Right atrium auricular region (tissue), 2 donors: ENCODE data around the gene SPATA13. TPM values are rescaled to one million over a fixed set of nuclear protein-coding genes. Genes with fewer than 3 reads are reported as not detected.

Source experiments
- DNase-seq: peaks from one replicate; pipeline ENCODE4 v3.0.0-alpha.2; 2019; ENCODE audit warnings: low spot score
- H3K27ac ChIP-seq, 2 donors: fragments of 200-600 bp; sonication (generic); 1 replicate in 1 of 2; 2 replicates in 1 of 2; pipeline ENCODE4 v1.5.1; 2016 to 2019
- H3K27me3 ChIP-seq, 2 donors: fragments of 200-600 bp; sonication (generic); one replicate each; pipeline versions ENCODE4 v1.5.1 to v1.6.0; 2017 to 2019
- H3K36me3 ChIP-seq: fragments of 200-600 bp; sonication (generic); one replicate; pipeline ENCODE4 v1.5.1; 2016
- H3K4me1 ChIP-seq, 2 donors: fragments of 200-600 bp; sonication (generic); one replicate each; pipeline versions ENCODE4 v1.5.1 to v1.6.0; 2017 to 2019
- H3K4me3 ChIP-seq, 2 donors: fragments of 200-600 bp; sonication (generic); 1 replicate in 1 of 2; 2 replicates in 1 of 2; pipeline ENCODE4 v1.5.1; 2017 to 2019; ENCODE audit warnings: mild to moderate bottlenecking in 1 of 2, moderate library complexity in 1 of 2
- H3K9me3 ChIP-seq, 2 donors: fragments of 200-600 bp; sonication (generic); one replicate each; pipeline ENCODE4 v1.5.1; 2019
- total RNA-seq, 2 donors: library from RNA; depleted of rRNA; stranded (reverse); fragments of >200 nt; gene quantifications; one replicate each; pipeline ENCODE4 v1.1.0, GENCODE V29; 2016
- TF ChIP-seq, protein P1 (sequence below), 2 donors: fragments of 200-600 bp; sonication (generic); IDR thresholded peaks; one replicate each; pipeline ENCODE4 v1.5.1; 2019; ENCODE audit warnings: antibody characterized with exemption in 2 of 2

The SPATA13 gene
- total RNA-seq, 2 donors from 2014 or later = 10.0 to 14.1 TPM

DNA sequence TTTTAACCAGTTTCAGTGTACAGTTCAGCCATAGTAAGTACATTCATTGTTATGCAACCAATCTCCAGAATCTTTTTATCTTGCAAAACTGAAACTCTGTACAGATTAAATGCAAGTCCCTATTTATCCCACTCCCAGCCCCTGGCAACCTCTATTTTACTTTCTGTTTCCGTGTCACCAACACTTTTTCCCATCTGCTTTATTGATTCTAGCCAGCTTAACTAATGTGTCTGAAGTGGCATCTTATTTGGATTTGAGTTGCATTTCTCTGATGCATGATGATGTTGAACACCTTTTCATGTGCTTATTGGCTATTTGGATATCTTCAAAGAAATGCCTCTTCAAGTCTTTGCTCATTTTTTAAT, 18.9 kb downstream of the SPATA13 start:
- no peaks in the 10 kb centered on the region for H3K27me3 ChIP-seq
- H3K27ac ChIP-seq = no peak overlapping the region
- TF ChIP-seq, protein P1, sequence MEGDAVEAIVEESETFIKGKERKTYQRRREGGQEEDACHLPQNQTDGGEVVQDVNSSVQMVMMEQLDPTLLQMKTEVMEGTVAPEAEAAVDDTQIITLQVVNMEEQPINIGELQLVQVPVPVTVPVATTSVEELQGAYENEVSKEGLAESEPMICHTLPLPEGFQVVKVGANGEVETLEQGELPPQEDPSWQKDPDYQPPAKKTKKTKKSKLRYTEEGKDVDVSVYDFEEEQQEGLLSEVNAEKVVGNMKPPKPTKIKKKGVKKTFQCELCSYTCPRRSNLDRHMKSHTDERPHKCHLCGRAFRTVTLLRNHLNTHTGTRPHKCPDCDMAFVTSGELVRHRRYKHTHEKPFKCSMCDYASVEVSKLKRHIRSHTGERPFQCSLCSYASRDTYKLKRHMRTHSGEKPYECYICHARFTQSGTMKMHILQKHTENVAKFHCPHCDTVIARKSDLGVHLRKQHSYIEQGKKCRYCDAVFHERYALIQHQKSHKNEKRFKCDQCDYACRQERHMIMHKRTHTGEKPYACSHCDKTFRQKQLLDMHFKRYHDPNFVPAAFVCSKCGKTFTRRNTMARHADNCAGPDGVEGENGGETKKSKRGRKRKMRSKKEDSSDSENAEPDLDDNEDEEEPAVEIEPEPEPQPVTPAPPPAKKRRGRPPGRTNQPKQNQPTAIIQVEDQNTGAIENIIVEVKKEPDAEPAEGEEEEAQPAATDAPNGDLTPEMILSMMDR (IDR thresholded peaks at IDR 0.05) = no peak
- H3K4me3 ChIP-seq = no peak overlapping the region
- peaks cover 0 to 4% of the 10 kb centered on the region in 2 donors for H3K4me1 ChIP-seq
- no peaks in the 10 kb centered on the region for H3K9me3 ChIP-seq
- no peaks in the 10 kb centered on the region for H3K36me3 ChIP-seq
- no peak for DNase-seq

DNA sequence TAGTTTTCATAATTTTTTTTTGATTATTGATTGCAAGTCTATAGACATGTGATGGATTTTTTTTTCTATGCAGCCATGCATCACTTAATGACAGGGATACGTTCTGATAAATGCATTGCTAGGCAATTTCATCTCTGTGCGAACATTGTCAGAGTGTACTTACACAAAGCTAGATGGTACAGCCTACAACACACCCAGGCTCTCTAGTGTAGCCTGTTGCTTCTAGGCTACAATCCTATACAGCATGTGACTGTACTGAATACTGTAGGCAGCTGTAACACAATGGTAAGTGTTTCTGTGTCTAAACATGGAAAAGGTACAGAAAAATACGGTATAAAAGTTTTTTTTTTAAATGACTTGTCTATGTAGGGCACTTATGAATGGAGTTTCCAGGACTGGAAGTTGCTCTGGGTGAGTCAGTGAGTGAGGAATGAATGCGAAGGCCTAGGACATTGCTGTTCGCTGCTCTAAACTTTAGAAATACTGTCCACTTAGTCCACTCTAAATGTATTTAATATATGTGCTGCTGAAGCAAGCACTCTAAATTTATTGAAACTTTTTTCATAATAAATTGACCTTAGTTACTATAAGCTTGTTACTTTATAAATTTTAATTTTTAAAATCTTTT, 20.3 kb downstream of the SPATA13 start:
- Histone ChIP-seq H3K4me3 (no peak overlapping the region), H3K9me3 (no peaks in the 10 kb centered on the region), H3K4me1 (peaks cover 0 to 4% of the 10 kb centered on the region in 2 donors), H3K27me3 (no peaks in the 10 kb centered on the region), H3K27ac (no peak overlapping the region), H3K36me3 (no peaks in the 10 kb centered on the region)
- TF ChIP-seq, protein P1 (IDR thresholded peaks at IDR 0.05) = no peak
- no peak for DNase-seq

DNA sequence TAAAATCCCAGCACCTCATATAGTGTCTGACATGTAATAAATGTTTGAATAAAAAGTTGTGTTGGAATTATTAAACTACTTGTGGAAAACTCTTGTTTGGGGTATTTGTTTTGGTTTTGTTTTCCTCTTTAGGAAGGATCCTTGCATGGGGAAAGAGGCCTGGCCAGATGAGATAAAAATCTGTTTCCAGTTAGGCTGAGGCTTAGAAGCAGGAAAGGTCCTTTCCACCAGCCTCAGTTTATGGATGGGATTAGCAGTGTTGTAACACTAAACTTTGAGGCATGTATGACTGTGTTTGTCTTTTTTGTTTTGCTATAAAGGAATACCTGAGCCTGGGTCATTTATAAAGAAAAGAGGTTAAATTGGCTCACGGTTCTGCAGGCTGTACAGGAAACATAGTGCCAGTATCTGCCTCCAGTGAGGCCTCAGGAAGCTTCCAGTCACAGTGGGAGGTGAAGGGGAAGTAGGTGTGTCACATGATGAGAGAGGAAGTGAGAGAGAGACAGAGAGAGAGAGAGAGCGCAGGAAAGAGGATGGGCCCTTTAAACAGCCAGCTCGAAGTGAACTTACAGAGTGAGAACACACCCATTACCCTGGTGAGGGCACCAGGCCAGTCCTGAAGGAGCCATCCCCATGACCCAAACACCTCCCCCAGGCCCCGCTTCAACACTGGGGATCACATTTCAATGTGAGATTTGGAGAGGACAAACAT, 21.6 kb downstream of the SPATA13 start:
- Histone ChIP-seq H3K27me3 (no peaks in the 10 kb centered on the region), H3K4me3 (no peak overlapping the region), H3K9me3 (no peaks in the 10 kb centered on the region), H3K4me1 (no peaks in the 10 kb centered on the region), H3K27ac (no peak overlapping the region), H3K36me3 (no peaks in the 10 kb centered on the region)
- TF ChIP-seq, protein P1 (IDR thresholded peaks at IDR 0.05) = no peak
- no peak for DNase-seq

DNA sequence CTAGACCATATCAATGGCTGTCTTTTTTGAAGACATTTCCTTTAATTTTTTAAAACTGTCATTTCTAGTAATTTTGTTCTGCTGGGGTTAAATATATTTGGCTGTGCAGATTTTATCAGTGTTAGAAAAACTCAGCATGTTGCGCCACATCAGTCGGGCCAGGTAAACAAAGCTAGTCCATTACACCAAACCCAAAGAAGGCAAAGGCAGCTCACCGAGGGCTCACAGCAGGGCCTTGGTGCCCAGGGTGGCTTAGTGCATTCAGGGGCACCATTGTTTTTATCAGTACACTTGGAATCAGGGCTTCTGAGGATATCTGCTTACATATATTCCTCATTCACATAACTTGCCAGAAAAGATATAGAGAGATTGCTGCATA, 22.2 kb downstream of the SPATA13 start:
- TF ChIP-seq, protein P1 (IDR thresholded peaks at IDR 0.05) = no peak
- H3K36me3 ChIP-seq = no peaks in the 10 kb centered on the region
- H3K4me3 ChIP-seq = no peak overlapping the region
- H3K27ac ChIP-seq = no peak overlapping the region
- no peak for DNase-seq
- H3K27me3 ChIP-seq = no peaks in the 10 kb centered on the region
- H3K4me1 ChIP-seq = no peaks in the 10 kb centered on the region
- H3K9me3 ChIP-seq = no peaks in the 10 kb centered on the region

DNA sequence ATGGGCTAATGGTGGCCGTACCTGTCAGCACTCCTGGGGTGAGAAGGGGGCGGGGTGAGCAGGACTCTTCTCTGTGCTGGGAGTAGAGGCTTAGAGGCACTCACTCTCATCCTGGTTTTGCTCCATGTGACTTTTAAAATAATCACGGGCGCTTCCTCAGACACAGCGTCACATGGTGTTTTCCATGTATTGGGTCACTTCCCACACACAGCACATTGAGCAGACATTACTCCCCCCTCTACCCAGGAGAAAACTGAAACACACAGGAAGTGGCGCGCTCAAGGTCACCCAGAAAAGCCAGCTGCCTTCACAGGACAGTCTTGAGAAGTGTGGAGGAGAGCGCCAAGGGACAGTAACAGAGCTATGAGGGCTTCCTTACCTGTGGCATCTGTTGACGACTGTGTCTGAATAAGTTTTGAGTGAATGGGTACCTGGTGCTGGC, 23.2 kb downstream of the SPATA13 start:
- Histone ChIP-seq H3K9me3 (peaks cover 0 to 2% of the 10 kb centered on the region in 2 donors), H3K4me1 (no peaks in the 10 kb centered on the region), H3K4me3 (no peak overlapping the region), H3K36me3 (no peaks in the 10 kb centered on the region), H3K27ac (no peak overlapping the region), H3K27me3 (no peaks in the 10 kb centered on the region)
- TF ChIP-seq, protein P1 (IDR thresholded peaks at IDR 0.05) = no peak
- no peak for DNase-seq
